Spleen (tissue), 7 donors: Measurements from ENCODE around the gene CARM1.

Source experiments
- CTCF ChIP-seq, 11 experiments: fragments of 200-600 bp in 7 of 11; fragments of 450-650 bp in 4 of 11; sonication (generic) in 4 of 11; IDR thresholded peaks in 8 of 11; conservative IDR thresholded peaks in 3 of 11; 1 replicate in 7 of 11; 2 replicates in 4 of 11; pipeline versions ENCODE4 v1.4.0 to v1.8.0; 2016 to 2021; ENCODE audit warnings: antibody characterized with exemption in 11 of 11, inconsistent platforms in 4 of 11, mild to moderate bottlenecking in 1 of 11
- POLR2A ChIP-seq, 3 donors: fragments of 450-650 bp; IDR thresholded peaks; one replicate each; pipeline ENCODE4 v1.5.1; 2017; ENCODE audit warnings: antibody characterized with exemption in 3 of 3, mild to moderate bottlenecking in 1 of 3
- donor health status: DM: no; HTN: no; CAD: no; lungs with moderate emphysema.
- donor health status: DM: no; HTN: no; CAD: no.
- donor health status: DM: no; HTN: no; CAD: no.

GRCh38 chr19:10895363-10895762 lies 24.0 kb downstream of the CARM1 start:
- no peak for TF ChIP-seq POLR2A (IDR thresholded peaks at IDR 0.05)
- no peak for TF ChIP-seq CTCF (IDR thresholded peaks at IDR 0.05 in 8 of 11, conservative IDR thresholded peaks at IDR 0.05 in 3 of 11)
